GM19035 (cell line): ENCODE measurements around the gene ROR1.

Source experiments
- ATAC-seq: cut with Tn5 transposase; IDR thresholded peaks from one replicate; pipeline ENCODE4 v1.9.1; 2021; ENCODE audit not compliant: unreplicated experiment

ROR1 gene

DNA sequence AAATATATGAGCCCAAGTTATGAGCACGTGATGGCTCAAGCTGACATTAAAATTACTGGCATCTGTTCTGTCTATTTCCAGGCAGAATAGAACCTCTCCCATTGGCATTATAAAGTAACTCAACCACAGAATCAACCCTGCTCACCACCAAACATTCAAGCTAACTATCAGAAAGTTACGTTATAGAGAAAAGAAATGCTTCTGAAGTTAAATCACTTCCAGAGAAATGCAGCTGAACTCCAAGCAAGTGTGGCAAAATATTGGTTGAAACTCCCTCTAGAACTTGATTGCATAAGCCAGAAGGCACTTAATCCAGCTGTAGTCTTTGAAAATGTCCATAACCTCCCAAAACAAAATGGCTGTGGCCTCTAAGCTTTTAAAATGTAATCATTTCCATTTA is 393.4 kb downstream of the ROR1 start:
- ATAC-seq = no peak

DNA sequence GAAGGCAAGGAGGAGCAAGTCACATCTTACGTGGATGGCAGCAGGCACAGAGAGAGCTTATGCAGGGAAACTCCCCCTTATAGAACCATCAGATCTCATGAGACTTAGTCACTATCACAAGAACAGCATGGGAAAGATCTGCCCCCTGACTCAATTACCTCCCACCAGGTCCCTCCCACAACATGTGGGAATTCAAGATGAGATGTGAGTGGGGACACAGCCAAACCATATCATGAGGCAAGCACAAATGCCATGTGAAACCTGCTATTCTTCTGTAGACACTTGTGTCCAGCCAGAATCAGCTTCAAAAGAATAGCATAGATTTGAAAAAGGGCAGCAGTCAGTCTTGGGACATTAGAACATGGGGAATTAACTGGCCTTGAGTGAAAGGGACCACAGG is 397.4 kb downstream of the ROR1 start:
- ATAC-seq = peak; percentile 5

DNA sequence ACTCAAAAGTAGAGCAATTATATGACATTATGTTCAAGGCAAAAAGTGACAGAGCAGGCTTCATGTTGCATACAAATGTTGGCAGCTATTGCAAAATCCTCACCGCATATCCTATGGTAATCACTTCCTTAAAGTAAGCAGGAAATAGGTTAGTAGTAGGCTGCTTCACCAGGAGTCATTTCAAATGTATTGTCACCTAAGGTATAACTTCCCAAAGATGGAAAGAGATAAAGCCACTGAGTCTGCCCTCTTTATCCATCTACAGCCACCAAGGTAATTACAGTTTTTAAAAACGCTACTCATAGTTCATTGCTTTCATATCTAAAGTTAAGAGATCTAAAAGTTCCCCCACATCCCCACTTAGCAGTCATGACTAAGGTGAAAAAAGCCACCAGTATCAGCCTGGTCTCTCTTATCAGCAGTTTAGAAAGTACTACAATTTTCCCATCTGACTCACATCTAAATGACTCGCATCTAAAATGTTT is 398.0 kb downstream of the ROR1 start:
- peak; percentile 77 for ATAC-seq

DNA sequence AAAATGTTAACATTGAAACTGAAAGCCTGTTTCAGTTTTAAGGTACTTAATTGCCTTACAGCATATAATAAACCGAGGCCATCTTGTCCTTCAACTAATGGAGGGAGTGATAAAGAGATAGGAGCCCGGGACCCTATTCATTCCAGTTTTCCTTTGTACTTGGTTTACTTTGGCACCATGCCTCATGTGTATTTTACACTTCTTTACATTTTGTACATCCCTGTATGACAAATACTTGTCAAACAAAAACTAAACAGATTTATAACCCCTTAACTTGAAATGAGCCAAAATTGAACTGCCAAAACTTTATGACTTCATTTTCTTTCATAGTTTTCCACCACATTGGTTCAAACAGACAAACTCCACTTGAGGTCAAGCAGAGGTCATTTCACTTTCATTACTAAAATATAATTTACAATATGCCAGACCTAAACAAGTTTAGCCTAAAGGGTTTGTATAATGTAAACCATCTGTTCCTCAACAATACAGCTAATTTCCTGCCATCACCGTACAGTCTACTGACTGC is 398.7 kb downstream of the ROR1 start:
- peak; percentile 60 for ATAC-seq

DNA sequence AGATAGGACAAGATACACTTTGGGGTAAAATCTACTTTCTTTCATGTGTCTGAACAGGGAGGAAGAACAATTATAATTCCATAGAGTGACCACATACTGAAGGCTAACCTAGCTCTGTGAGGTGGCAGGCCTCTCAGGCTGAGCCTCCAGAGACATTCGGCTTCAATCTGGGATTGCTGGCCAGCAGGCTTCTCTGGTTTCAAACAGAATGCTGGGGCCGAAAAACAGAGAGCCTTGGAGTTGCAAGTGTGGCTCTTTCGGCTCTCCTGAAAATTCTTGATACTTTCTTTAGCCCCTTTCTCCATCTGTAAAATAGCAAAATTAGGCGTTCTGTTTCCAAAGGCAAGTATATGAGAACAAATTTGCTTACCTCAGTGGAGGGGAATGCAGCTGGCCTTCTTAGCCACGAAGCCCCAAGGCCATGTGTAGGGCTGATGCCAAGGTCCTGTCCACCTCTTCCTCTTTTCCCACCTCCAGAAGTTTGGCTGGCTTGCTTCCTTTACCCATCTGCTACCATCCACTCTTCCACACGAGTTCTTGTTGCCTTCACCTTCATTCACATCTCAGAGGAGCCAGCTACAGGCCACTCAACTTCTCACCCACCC is 399.6 kb downstream of the ROR1 start:
- no peak for ATAC-seq

DNA sequence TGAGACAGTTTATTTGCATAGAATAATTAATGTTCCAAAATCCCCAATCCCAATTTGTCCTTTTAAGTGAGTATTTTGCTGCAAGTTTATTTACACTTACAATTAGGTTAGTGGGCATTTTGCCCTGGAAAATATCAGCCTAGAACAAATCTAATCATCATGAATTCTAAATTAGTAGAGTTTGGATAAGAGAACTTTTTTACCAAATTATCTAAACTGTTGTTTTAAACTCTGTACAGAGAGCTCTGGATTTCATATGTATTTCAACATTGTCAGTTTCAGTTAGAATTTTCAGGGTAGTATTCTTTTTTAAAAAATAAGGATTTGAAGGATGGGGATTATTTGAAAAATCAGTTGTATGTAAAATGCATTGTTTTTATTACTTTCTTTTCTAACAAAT is 401.8 kb downstream of the ROR1 start:
- ATAC-seq = no peak

DNA sequence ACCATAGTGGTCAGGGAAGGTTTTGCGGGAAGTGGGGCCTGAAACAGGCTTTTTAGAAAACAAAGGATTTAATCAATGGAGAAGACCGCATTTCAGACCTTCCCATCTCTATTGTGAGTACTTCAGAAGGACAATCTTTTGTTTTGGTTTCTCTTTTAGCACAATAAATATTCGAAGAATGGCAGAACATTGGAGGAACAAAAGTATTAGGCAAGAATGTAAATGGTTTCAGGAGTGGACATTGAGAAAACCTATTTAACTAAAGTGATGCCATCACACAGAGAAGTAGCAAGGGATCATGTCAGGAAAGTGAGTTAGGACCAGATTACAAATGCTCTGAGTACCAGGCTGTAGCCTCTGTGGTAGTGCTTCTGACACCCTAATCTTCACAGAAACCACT is 402.8 kb downstream of the ROR1 start:
- no peak for ATAC-seq

DNA sequence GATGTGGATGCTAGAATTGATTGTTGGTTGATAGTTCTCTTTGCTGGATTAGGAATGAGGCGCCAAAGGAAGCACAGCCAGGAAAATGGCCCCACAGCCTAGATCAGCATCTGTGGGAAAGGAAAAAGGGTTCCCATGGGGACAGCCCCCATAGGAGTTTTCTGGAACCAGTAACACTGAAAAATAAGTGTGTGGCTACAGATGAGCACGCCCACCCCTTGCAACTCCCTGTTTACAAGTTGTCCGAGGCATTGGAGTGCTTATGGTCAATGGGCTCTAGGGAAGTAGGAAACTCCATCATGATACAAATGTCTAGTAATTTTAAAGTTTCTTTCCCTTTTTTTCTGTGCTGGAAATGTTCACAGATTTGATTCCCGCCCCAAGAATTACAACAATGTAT is 405.8 kb downstream of the ROR1 start:
- no peak for ATAC-seq

DNA sequence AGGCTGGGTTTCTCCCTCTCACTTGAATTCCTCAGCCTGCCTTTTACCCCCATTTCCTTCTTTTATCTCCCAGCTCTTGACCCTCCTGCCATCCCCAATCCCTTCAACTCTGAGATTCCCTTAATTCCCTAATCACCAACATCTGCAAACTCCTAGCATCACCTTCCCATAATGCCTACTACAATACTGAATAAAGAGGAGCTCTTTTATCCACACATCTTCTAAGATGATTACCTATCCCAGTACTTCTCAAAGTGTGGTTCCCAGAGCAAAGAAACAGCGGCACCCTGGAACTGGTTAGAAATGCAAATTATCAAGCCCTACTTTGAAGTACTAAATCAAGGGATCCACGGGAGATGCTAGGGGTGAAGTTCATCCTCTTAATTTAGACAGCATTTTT is 408.4 kb downstream of the ROR1 start:
- no peak for ATAC-seq

DNA sequence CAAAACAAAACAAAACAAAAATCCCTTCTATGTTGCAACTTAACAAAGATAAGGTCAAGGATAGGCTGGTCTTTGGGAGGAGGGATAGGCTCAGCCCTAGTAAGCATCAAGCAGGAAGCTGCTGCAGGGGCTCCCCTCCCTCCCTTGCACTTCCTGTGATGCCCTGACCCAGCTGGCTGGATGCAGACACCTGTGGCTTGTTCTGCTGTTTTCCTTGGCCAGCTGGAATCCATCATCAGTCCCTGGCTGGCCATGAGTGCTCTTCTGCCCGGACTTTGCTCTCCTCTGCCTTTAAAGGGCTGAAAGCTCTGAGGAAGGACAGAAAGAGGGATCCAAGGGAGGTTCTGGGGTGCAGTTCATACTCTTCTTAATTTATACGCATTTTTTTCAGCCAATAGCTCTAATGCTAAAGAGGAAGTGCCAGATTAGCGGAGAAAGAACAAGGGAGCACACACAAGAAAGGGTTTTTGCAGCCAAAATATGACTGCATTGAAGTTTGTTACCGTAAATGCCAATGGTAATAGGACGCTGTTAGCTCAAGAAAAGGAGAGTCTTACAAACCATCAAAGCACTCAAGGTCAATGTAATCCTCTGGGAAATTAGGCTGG is 409.7 kb downstream of the ROR1 start:
- ATAC-seq = no peak

DNA sequence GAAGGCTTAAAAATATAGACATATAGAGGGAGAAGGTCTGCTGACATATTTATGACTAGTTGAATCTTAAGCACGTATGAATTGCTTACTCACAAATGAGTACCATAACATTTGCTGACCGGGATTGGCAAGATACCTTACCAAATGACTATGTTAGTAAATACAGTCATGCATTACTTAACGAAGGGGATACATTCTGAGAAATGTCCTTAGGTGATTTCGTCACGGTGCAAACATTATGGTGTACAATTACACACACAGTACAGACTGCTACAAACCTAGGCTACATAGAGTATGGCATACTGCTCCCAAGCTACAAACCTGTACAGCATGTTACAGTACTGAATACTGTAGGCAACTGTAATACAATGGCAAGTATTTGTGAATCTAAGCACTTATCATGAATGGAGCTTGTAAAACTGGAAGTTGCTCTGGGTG is 410.2 kb downstream of the ROR1 start:
- ATAC-seq = no peak

DNA sequence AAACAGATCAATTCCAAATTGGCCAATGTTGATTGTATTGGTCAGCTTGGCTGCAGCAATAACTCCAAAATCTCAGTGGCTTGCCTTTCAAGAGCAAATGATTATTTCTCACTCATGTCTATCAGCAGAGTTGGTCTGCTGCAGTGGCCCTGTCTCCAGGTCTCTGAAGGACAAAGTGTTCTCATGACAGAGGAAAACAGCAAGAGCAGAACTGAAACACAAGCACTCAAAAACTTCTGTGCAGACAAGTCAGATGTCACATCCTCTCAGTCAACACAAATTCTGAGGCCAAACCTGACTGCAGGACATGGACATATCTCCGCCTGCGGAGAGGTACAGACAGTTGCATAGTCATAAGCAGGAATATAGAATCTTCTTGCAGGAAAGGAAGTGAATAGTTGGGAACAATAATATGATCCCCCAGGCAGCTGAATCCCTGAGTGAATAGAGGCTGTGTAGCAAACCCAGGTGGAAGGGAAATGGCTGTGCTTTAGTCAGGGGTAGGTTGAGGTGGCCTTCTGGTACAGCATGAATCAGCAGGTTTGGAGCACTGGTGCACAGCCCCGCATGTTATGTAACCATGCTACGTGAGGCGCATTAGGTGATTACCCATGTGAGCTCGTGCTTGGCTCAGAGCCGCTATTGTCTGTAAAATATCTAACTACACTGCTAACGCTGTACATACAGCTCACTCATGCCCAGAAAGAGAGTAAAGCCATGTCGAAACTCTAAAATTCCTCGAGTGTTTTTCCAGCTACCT is 412.5 kb downstream of the ROR1 start:
- no peak for ATAC-seq

DNA sequence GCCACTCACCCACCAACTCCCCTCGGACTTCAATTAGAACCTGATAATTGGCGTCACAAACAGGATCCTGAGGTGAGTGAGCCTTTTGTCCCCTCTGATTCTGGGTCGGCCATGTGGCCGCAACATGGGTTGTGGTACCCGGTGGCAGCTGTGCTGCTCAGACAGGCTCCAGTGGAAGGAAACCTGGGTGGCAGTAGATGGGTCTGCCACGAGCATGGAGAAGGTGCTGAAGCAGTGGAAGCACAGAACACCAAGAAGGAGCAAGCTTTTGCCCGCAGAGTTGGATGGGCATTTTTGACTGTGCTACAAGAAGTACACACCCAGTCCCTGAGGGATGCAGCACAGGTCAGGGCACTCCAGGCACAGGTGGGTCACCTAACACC is 413.1 kb downstream of the ROR1 start:
- no peak for ATAC-seq

DNA sequence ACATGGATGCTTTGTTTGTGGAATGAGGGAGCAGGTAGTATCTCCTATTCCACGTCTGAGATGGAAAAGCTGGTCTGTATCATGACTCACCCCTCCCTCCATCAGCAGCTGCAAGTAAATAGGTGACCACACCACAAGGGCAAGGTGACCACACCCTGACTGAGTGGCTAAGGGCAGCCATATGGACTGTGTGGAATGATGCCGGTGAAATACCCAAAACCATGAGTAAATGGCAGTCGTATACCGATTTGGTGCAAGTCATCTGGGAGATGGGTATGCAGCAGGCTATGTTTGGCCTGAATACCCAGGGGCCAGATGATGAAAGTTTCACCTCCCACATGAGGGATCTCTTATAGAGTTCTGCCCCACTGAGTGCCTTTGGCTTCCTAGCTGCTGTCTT is 413.8 kb downstream of the ROR1 start:
- ATAC-seq = no peak

DNA sequence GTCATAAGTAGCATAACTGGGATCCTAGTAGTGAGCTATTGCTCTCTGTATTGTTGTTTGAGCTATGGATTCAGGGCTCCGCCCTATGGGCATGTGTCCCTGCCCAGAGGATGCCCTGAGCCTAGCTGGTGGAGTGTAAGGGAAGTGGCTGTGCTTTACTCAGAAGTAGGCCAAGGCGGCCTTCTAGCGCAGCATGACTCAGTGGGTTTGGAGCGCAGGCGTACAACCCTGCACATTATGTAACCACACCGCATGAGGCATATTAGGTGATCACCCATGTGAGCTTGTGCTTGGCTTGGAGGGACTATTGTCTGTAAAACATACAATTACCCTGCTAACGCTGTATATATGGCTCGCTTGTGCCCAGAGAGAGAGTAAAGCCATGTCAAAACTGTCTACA is 418.5 kb downstream of the ROR1 start:
- ATAC-seq = no peak

DNA sequence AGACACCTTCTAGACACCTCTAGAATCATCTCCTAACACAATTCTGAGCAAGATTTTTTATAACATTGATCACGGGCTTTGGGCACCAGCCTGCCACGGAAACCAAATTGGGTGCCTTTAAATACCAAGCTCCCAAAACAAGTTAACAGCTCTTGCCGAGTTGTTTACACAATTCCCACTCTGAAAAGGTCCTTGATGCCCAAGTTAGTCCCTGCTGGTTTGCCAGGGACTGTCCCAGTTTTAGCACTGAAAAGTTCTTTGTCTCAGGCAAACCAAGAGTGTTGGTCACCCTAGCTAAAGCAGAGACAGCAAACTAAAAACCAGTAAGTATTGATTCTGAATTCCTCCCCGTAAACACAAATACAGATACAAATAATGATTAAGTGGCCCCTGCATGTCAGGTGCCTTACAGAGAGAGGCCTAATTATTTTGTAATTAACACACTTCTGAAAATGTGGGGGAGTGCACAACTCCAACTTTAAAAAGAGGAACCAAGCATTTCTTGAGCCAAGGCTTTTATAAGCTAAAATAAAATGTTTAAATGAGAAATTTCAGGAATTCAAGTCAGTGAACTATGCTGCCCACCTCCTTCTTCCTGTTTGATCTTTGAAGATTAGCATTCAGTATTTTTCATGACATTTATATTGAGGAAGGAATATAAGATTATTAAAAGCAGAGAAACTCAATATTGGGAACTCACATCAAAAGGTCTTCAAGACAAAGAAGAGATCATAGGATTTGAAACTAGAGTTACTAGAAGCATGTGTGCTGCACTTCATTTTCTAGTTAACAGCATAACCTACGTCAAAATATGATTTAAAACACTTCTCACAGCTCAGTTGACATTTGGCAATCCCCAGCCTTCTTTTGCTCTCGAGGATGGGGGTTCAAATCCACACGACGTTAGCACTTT is 420.6 kb downstream of the ROR1 start:
- ATAC-seq = no peak

DNA sequence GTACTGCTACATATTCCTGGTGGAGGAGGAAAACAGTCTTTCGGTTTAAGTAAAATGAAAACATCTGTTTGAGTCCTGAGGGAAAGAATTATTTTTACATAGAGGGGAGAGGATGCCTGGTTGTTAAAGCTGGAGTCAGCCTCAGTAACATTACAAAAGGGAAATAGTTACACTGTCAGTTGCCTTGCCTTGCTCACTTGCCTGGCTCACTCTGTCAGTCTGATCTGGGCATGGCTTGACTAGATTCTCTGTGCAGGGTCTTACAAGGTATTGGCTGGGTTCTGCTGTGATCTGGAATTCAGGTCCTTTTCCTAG is 421.2 kb downstream of the ROR1 start:
- ATAC-seq = no peak

DNA sequence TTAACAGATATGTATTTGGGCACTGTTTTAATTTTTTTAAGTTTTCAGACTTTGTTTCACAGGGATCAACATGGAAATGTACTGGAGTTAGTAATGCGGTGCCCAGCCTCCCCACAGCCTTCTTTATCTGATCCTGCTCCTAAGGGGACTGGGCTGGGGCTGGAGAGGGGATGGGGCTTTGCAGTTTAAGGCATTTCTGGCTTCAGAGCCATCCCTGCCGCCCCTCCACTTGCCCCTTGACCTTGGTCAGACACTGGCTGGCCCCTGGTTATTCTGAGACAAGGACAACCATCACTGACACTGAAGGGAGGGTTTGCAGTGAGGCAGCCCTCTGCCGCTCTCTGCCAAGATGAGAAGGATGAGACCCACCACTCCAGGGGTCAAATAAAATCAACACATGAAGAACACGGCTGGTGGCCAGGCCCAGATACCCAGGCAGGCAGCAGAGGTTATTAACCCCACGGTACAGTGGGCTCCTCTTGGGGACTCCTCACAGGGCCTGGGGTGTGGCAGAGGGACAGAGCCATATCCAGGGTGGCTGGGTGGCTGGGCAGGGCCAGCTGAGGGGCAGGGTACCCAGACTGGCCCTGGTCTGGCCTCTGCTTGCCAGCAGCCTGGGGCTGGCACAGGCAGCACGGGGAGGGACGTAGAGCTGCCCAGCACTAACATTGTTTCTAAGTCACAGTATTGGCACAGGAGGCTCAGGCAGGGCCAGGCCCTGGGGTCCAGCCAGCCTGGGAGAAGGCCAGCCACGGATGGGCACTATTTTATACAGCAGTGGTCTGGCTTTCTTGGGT is 422.5 kb downstream of the ROR1 start:
- no peak for ATAC-seq

DNA sequence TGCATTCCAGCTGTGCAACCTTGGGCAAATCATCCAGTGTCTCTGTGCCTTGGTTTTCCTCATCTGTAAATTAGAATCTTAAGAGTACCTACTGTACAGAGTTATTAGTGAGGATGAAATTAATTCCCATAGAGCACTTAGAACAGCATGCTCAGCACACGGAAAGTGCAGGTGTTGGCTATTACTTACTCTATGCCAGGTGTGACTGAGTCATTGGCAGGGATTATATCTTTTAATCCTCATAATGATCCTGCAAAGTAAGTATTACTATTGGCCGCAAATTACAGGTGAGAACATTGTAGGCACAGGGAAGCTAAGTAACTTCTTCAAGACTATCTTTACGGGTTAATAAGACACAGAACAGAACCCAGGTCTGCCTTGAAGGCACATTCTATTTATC is 423.3 kb downstream of the ROR1 start:
- no peak for ATAC-seq

DNA sequence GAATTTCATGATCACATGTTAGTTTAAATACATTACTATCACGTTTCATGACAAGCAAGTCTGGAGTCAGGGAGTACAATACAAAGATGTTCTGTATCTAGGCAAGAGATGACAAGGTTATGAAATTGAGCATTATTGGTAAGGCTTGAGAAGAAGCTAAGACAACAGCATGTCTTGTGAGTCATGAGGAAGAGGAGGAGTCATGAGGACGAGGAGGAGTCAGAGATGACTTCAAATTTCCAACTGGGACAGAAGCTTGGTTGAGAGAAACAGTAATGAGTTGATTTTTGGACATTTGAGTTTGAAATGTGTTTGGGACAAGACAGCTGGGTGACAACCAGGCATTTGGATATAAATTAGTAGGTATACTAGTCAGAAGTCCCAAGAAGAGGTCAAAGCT is 425.3 kb downstream of the ROR1 start:
- no peak for ATAC-seq
